B cell (primary cell): Measurements from ENCODE around the gene C5orf15. TPM values are rescaled to one million over a fixed set of nuclear protein-coding genes. Genes with fewer than 3 reads are reported as not detected.

Experiments
- ATAC-seq: fragments of 200-7000 bp; cut with Tn5 transposase; one replicate; pipeline ENCODE4 v1.10.0; 2021; ENCODE audit warnings: low read depth, mild to moderate bottlenecking, moderate number of reproducible peaks, moderate library complexity
- CTCF ChIA-PET: fragments of 350-600 bp; sonication (Branson Sonifier 250); formaldehyde crosslinking; loops from one replicate; lab custom pipeline; 2021; ENCODE audit warnings: antibody characterized with exemption, inconsistent platforms; lab: Charles Lee
- POLR2A ChIA-PET: fragments of 350-600 bp; sonication (Branson Sonifier 250); formaldehyde crosslinking; loops from one replicate; lab custom pipeline; 2021; ENCODE audit warnings: antibody characterized with exemption; lab: Charles Lee
- DNase-seq: peaks from one replicate; pipeline ENCODE4 v3.0.0; 2013
- H2AFZ ChIP-seq: 2 replicates; pipeline ENCODE4 v1.6.1; 2012; ENCODE audit warnings: mild to moderate bottlenecking, low read depth, low read length; ENCODE audit not compliant: insufficient read depth, poor library complexity, severe bottlenecking
- H3K27ac ChIP-seq, 2 donors: 1 replicate in 1 of 2; 2 replicates in 1 of 2; pipeline ENCODE4 v1.5.1; 2012 to 2013; ENCODE audit warnings: low read length in 2 of 2, mild to moderate bottlenecking in 2 of 2, moderate library complexity in 1 of 2
- H3K27me3 ChIP-seq, 4 experiments: fragments of 200-600 bp in 1 of 4; sonication (generic) in 1 of 4; replicated peaks in 1 of 4; 1 replicate in 2 of 4; 2 replicates in 2 of 4; pipeline versions ENCODE4 v1.6.1 to v1.7.0; 2013 to 2016; ENCODE audit warnings: low read length in 3 of 4, mild to moderate bottlenecking in 2 of 4, mixed read lengths in 1 of 4, moderate library complexity in 1 of 4; ENCODE audit not compliant: insufficient read depth in 4 of 4, control insufficient read depth in 3 of 4; ENCODE audit errors: control extremely low read depth in 1 of 4
- H3K36me3 ChIP-seq, 2 experiments: replicated peaks in 1 of 2; 1 replicate in 1 of 2; 2 replicates in 1 of 2; pipeline versions ENCODE4 v1.6.1 to v1.7.1; 2013; ENCODE audit warnings: low read length in 1 of 2; ENCODE audit not compliant: insufficient read depth in 2 of 2, control insufficient read depth in 1 of 2; ENCODE audit errors: control extremely low read depth in 1 of 2, extremely low read depth in 1 of 2
- H3K4me1 ChIP-seq, 2 donors: fragments of 200-600 bp in 1 of 2; sonication (generic) in 1 of 2; 1 replicate in 1 of 2; 2 replicates in 1 of 2; pipeline versions ENCODE4 v1.5.1 to v1.6.1; 2013 to 2017; ENCODE audit warnings: low read length in 2 of 2; ENCODE audit not compliant: control insufficient read depth in 2 of 2, insufficient read depth in 2 of 2
- H3K4me2 ChIP-seq: replicated peaks from 2 replicates; pipeline ENCODE3; 2012; ENCODE audit warnings: mild to moderate bottlenecking, low read depth, low read length; ENCODE audit not compliant: poor library complexity, severe bottlenecking
- H3K4me3 ChIP-seq, 5 experiments: fragments of 200-600 bp in 1 of 5; sonication (generic) in 1 of 5; 1 replicate in 3 of 5; 2 replicates in 2 of 5; pipeline versions ENCODE4 v1.5.1 to v1.7.0; 2011 to 2016; ENCODE audit warnings: low read length in 4 of 5, mild to moderate bottlenecking in 4 of 5, low read depth in 2 of 5, control low read depth in 1 of 5, moderate library complexity in 1 of 5; ENCODE audit not compliant: insufficient read depth in 1 of 5; ENCODE audit errors: control extremely low read depth in 1 of 5, extremely low read depth in 1 of 5
- H3K79me2 ChIP-seq: fragments of 200-600 bp; sonication (generic); one replicate; pipeline ENCODE4 v1.6.0; 2016; ENCODE audit warnings: low read length; ENCODE audit not compliant: control insufficient read depth, insufficient read depth
- H3K9ac ChIP-seq: fragments of 200-600 bp; sonication (generic); 2 replicates; pipeline ENCODE4 v1.6.1; 2017; ENCODE audit warnings: mild to moderate bottlenecking, low read length, moderate library complexity
- H3K9me3 ChIP-seq, 3 donors: one replicate each; pipeline versions ENCODE4 v1.6.1 to v1.7.1; 2013; ENCODE audit warnings: low read length in 2 of 3; ENCODE audit not compliant: control insufficient read depth in 2 of 3, insufficient read depth in 1 of 3; ENCODE audit errors: control extremely low read depth in 1 of 3
- H4K20me1 ChIP-seq: 2 replicates; pipeline ENCODE4 v1.6.0; 2012; ENCODE audit warnings: mild to moderate bottlenecking, low read length; ENCODE audit not compliant: insufficient read depth, control insufficient read depth, poor library complexity, severe bottlenecking
- H3K27ac Mint-ChIP-seq: one replicate; pipeline ENCODE4 v1.8.0; 2021; ENCODE audit warnings: mixed read lengths
- H3K27me3 Mint-ChIP-seq: one replicate; pipeline ENCODE4 v1.8.0; 2021; ENCODE audit warnings: mixed read lengths
- H3K4me1 Mint-ChIP-seq: one replicate; pipeline ENCODE4 v1.8.0; 2021; ENCODE audit warnings: mixed read lengths
- H3K4me3 Mint-ChIP-seq: one replicate; pipeline ENCODE4 v1.8.0; 2021; ENCODE audit warnings: mixed read lengths
- H3K9me3 Mint-ChIP-seq: one replicate; pipeline ENCODE4 v1.8.0; 2022; ENCODE audit warnings: mixed read lengths; ENCODE audit not compliant: insufficient read depth
- EZH2 ChIP-seq: IDR thresholded peaks from 2 replicates; pipeline ENCODE4 v1.6.1; 2012; ENCODE audit warnings: borderline replicate concordance, low read depth, mild to moderate bottlenecking, moderate library complexity, low read length; ENCODE audit not compliant: insufficient read depth, poor library complexity, severe bottlenecking
- WGBS: methylation state at CpG from one replicate; pipeline ENCODE4 v1.1.5; 2013; ENCODE audit warnings: missing lambda C conversion rate; ENCODE audit not compliant: insufficient coverage; 5-methylcytosine and 5-hydroxymethylcytosine counted together
- intact Hi-C: fragments of 100-400 bp; cut with micrococcal nuclease; formaldehyde crosslinking; loops from one replicate; pipeline ENCODE4 v1.10.0; 2022
- polyA plus RNA-seq: library from polyadenylated mRNA; depleted of rRNA; stranded (reverse); fragments of >200 nt; gene quantifications from 2 replicates; pipeline ENCODE4 v1.2.3, GENCODE V29; 2012
- total RNA-seq, 2 donors: library from RNA; stranded (reverse); fragments of 120-200 nt in 1 of 2; gene quantifications; 1 replicate in 1 of 2; 2 replicates in 1 of 2; pipeline versions ENCODE4 v1.2.3 to v1.2.4, GENCODE V29; 2013 to 2022
- TF ChIP-seq, protein P1 (sequence below): fragments of 200-600 bp; IDR thresholded peaks from one replicate; pipeline ENCODE4 v1.8.0; 2022; ENCODE audit warnings: antibody characterized with exemption, mild to moderate bottlenecking

C5orf15 gene
- total and polyA plus RNA-seq, 2 donors (not counting 1 experiment from before 2014, with no cell fraction given), result 22.7 to 28.2 TPM

DNA sequence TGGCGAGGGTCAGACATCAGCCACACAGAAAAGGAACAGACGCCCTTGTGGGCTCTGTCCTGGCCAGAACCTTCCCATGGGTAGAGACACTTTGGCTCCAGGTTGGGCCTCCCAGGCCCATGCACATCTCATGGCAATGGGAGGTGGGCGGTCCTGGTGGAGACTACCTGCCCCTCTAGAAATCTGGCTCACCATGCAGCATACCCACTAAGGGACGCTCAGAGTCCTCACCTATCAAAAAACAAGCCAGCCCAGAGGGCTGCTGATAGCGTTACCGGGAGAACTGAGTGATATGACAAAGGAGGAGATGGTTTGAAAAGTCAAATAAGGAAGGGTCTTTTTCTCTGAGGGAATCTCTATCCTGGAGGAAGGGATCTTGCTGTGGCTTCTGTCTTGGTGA is 62.1 kb downstream of the C5orf15 start:
- H3K27ac ChIP-seq, result peak overlapping the region; percentile 10 to 56
- H3K79me2 ChIP-seq, result no peaks in the 10 kb centered on the region
- H2AFZ ChIP-seq, result peak overlapping the region; percentile 62
- Mint-ChIP-seq H3K4me1 (peaks cover 20% of the 10 kb centered on the region), H3K27ac (peak overlapping the region; percentile 50), H3K9me3 (no peaks in the 10 kb centered on the region), H3K4me3 (peak overlapping the region; percentile 26), H3K27me3 (no peaks in the 10 kb centered on the region)
- H3K4me1 ChIP-seq, result peaks cover 0 to 12% of the 10 kb centered on the region in 2 donors
- ChIA-PET POLR2A (no interaction called here), CTCF (interaction anchor here (0.8 to 3.9 kb wide), 19 partner anchors 9 to 133 kb away, joined by 3 to 62 read pairs (median 4); no protein-coding TSS in a partner anchor)
- intact Hi-C loops, result loop anchor here (1.0 kb wide), 3 partner anchors 38 to 74 kb away; partner anchors contain the start of gene C5orf15
- H3K36me3 ChIP-seq, result no peaks in the 10 kb centered on the region
- DNase-seq, result no peak
- 64% methylated on average over 2 of the region's 6 CpGs for WGBS
- peak; percentile 87 for ATAC-seq
- no peaks in the 10 kb centered on the region for H3K27me3 ChIP-seq
- peak overlapping the region; percentile 11 for H3K4me2 ChIP-seq
- H3K4me3 ChIP-seq, result no peak overlapping the region
- H4K20me1 ChIP-seq, result no peaks in the 10 kb centered on the region
- no peaks in the 10 kb centered on the region for H3K9me3 ChIP-seq
- H3K9ac ChIP-seq, result no peak overlapping the region
- no peak for TF ChIP-seq EZH2
- TF ChIP-seq, protein P1, sequence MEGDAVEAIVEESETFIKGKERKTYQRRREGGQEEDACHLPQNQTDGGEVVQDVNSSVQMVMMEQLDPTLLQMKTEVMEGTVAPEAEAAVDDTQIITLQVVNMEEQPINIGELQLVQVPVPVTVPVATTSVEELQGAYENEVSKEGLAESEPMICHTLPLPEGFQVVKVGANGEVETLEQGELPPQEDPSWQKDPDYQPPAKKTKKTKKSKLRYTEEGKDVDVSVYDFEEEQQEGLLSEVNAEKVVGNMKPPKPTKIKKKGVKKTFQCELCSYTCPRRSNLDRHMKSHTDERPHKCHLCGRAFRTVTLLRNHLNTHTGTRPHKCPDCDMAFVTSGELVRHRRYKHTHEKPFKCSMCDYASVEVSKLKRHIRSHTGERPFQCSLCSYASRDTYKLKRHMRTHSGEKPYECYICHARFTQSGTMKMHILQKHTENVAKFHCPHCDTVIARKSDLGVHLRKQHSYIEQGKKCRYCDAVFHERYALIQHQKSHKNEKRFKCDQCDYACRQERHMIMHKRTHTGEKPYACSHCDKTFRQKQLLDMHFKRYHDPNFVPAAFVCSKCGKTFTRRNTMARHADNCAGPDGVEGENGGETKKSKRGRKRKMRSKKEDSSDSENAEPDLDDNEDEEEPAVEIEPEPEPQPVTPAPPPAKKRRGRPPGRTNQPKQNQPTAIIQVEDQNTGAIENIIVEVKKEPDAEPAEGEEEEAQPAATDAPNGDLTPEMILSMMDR, result no peak

Other genes starting within 250 kb of the C5orf15 start
- 60.7 and 63.4 TPM in 2 replicates for gene VDAC1, start 36.4 kb upstream of the C5orf15 start, total RNA-seq
- gene VDAC1, start 36.4 kb upstream of the C5orf15 start, polyA plus RNA-seq, result 27.8 and 34.9 TPM in 2 replicates
- 58.8 and 61.1 TPM in 2 replicates for gene TCF7, start 146.1 kb upstream of the C5orf15 start, total RNA-seq
- 16.4 and 26.8 TPM in 2 replicates for gene TCF7, start 146.1 kb upstream of the C5orf15 start, polyA plus RNA-seq
- gene SKP1, start 208.3 kb upstream of the C5orf15 start, total RNA-seq, result 182 and 186 TPM in 2 replicates
- gene SKP1, start 208.3 kb upstream of the C5orf15 start, polyA plus RNA-seq, result 108 and 191 TPM in 2 replicates